Activated CD8-positive, alpha-beta T cell treated with anti-CD3 and anti-CD28 coated beads for 36 hours (primary cell): ENCODE results near the gene STIM1. TPM values are rescaled to one million over a fixed set of nuclear protein-coding genes. Genes with fewer than 3 reads are reported as not detected.

ENCODE experiments used
- ATAC-seq: fragments of 200-7000 bp; cut with Tn5 transposase; one replicate; pipeline ENCODE4 v1.10.0; 2021; ENCODE audit warnings: mild to moderate bottlenecking, moderate library complexity
- CTCF ChIA-PET: fragments of 350-600 bp; sonication (Branson Sonifier 250); formaldehyde crosslinking; loops from one replicate; lab custom pipeline; 2021; ENCODE audit warnings: antibody characterized with exemption; lab: Charles Lee
- POLR2A ChIA-PET: fragments of 350-600 bp; sonication (Branson Sonifier 250); formaldehyde crosslinking; loops from one replicate; lab custom pipeline; 2021; ENCODE audit warnings: antibody characterized with exemption; lab: Charles Lee
- DNase-seq: peaks from one replicate; pipeline ENCODE4 v3.0.0-alpha.2; 2020
- H3K27ac Mint-ChIP-seq: one replicate; pipeline ENCODE4 v1.8.0; 2021; ENCODE audit warnings: mild to moderate bottlenecking, mixed read lengths
- H3K27me3 Mint-ChIP-seq: one replicate; pipeline ENCODE4 v1.8.0; 2021; ENCODE audit warnings: mixed read lengths
- H3K36me3 Mint-ChIP-seq: one replicate; pipeline ENCODE4 v1.8.0; 2021; ENCODE audit warnings: low read depth, mixed read lengths
- H3K4me1 Mint-ChIP-seq: one replicate; pipeline ENCODE4 v1.8.0; 2021; ENCODE audit warnings: low read depth, mixed read lengths
- H3K4me3 Mint-ChIP-seq: one replicate; pipeline ENCODE4 v1.8.0; 2021; ENCODE audit warnings: mild to moderate bottlenecking, moderate library complexity, mixed read lengths
- H3K9me3 Mint-ChIP-seq: one replicate; pipeline ENCODE4 v1.8.0; 2021; ENCODE audit warnings: mixed read lengths
- intact Hi-C: fragments of 100-400 bp; cut with micrococcal nuclease; formaldehyde crosslinking; loops from one replicate; pipeline ENCODE4 v1.10.0; 2022
- total RNA-seq, 2 experiments: library from RNA; stranded (reverse); gene quantifications; one replicate each; pipeline ENCODE4 v1.2.3, GENCODE V29; 2021
- TF ChIP-seq, protein P1 (sequence below): fragments of 200-600 bp; IDR thresholded peaks from one replicate; pipeline ENCODE4 v1.8.0; 2022; ENCODE audit warnings: antibody characterized with exemption, mild to moderate bottlenecking

The STIM1 gene
- total RNA-seq, 2 experiments from 2014 or later: 60.8 to 61.4 TPM

GRCh38 chr11:3879216-3879966 lies 23.9 kb downstream of the STIM1 start:
- peaks cover 76% of the 10 kb centered on the region for H3K4me1 Mint-ChIP-seq
- ATAC-seq: peak; percentile 62
- POLR2A ChIA-PET: interaction anchor here (0.8 to 2.0 kb wide), 7 partner anchors 11 to 80 kb away, joined by 3 to 13 read pairs (median 5); partner anchors contain the start of genes RHOG and STIM1
- H3K27ac Mint-ChIP-seq: peak overlapping the region; percentile 77
- intact Hi-C loops: no loop called here
- peaks cover 2% of the 10 kb centered on the region for H3K36me3 Mint-ChIP-seq
- TF ChIP-seq, protein P1, sequence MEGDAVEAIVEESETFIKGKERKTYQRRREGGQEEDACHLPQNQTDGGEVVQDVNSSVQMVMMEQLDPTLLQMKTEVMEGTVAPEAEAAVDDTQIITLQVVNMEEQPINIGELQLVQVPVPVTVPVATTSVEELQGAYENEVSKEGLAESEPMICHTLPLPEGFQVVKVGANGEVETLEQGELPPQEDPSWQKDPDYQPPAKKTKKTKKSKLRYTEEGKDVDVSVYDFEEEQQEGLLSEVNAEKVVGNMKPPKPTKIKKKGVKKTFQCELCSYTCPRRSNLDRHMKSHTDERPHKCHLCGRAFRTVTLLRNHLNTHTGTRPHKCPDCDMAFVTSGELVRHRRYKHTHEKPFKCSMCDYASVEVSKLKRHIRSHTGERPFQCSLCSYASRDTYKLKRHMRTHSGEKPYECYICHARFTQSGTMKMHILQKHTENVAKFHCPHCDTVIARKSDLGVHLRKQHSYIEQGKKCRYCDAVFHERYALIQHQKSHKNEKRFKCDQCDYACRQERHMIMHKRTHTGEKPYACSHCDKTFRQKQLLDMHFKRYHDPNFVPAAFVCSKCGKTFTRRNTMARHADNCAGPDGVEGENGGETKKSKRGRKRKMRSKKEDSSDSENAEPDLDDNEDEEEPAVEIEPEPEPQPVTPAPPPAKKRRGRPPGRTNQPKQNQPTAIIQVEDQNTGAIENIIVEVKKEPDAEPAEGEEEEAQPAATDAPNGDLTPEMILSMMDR: no peak
- H3K27me3 Mint-ChIP-seq: no peaks in the 10 kb centered on the region
- no peak for DNase-seq
- CTCF ChIA-PET: interaction anchor here (0.9 to 21.2 kb wide), 6 partner anchors 12 to 193 kb away, joined by 3 to 274 read pairs (median 8); partner anchors contain the start of gene STIM1
- H3K4me3 Mint-ChIP-seq: no peak overlapping the region
- H3K9me3 Mint-ChIP-seq: no peaks in the 10 kb centered on the region

DNA sequence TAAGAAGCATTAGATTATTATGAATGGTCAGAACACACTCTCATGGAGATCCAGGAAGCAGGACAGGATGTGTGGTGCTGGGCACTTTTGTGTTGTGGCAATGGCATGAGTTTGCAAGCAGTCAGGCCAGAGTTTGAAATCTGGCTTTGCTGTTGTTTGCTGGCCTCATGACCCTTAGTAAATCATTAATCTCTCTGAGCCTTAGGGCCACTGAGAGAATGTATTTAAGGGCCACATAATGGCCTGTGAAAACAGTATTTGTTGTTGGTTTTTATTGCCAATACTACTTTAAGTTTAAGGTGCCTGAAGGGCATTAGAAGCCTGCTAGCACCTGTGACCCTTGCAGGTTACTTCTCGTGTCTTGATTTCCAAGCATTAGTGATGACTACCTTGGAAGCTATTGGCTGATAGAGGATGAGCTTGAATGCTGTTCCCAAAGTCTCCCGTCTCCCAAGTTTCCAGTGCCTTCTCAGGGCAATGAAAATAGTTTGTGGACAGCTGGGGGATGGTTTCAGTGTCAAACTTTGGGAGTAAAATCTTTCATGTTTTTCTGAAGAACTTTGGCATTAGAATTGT lies 24.6 kb downstream of the STIM1 start:
- H3K4me1 Mint-ChIP-seq: peaks cover 74% of the 10 kb centered on the region
- H3K27ac Mint-ChIP-seq: peak overlapping the region; percentile 77
- POLR2A ChIA-PET: interaction anchor here (0.8 to 2.0 kb wide), 4 partner anchors 23 to 81 kb away, joined by 3 to 8 read pairs (median 4); no protein-coding TSS in a partner anchor
- H3K4me3 Mint-ChIP-seq: no peak overlapping the region
- intact Hi-C loops: no loop called here
- peaks cover 2% of the 10 kb centered on the region for H3K36me3 Mint-ChIP-seq
- H3K27me3 Mint-ChIP-seq: no peaks in the 10 kb centered on the region
- TF ChIP-seq, protein P1: no peak
- no peaks in the 10 kb centered on the region for H3K9me3 Mint-ChIP-seq
- DNase-seq (no peak), ATAC-seq (no peak)
- CTCF ChIA-PET: interaction anchor here (1.0 to 21.2 kb wide), 3 partner anchors 25 to 193 kb away, joined by 3 to 274 read pairs (median 6); partner anchors contain the start of gene STIM1

- ChIA-PET CTCF (interaction anchor here (0.6 to 21.2 kb wide), 5 partner anchors 13 to 192 kb away, joined by 3 to 274 read pairs (median 4); partner anchors contain the start of gene STIM1), POLR2A (interaction anchor here (0.9 to 2.0 kb wide), 2 partner anchors 23 to 26 kb away, joined by 3 to 8 read pairs; no protein-coding TSS in a partner anchor)
- DNase-seq (no peak), ATAC-seq (peak; percentile 22)
- H3K4me3 Mint-ChIP-seq: no peak overlapping the region
- peaks cover 2% of the 10 kb centered on the region for H3K36me3 Mint-ChIP-seq
- no peaks in the 10 kb centered on the region for H3K9me3 Mint-ChIP-seq
- H3K4me1 Mint-ChIP-seq: peaks cover 71% of the 10 kb centered on the region
- TF ChIP-seq, protein P1: no peak
- intact Hi-C loops: no loop called here
- H3K27ac Mint-ChIP-seq: peak overlapping the region; percentile 28
- H3K27me3 Mint-ChIP-seq: no peaks in the 10 kb centered on the region
These were observed 25.3 kb downstream of the STIM1 start for GRCh38 chr11:3880724-3881123.

DNA sequence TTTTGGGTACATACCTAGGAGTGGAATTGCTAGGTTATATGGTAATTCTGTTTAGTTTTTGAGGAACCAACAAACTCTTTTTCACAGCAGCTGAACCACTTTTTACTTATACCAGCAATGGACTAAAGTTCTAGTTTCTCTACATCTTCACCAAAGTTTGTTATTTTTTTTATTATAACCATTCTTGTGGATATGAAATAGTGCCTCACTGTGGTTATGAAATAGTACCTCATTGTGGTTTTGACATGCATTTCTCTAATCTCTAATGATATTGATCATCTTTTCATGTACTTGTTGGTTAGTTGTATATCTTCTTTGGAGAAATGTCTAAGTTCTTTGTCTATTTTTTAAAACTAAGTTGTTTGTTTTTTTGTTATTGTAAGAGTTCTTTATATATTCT lies 27.2 kb downstream of the STIM1 start:
- POLR2A ChIA-PET: interaction anchor here (1.0 kb wide), 1 partner anchor 28 kb away, joined by 4 read pairs; no protein-coding TSS in a partner anchor
- CTCF ChIA-PET: interaction anchor here (0.6 to 21.2 kb wide), 9 partner anchors 8 to 192 kb away, joined by 3 to 274 read pairs (median 4); partner anchors contain the start of gene STIM1
- Mint-ChIP-seq H3K4me3 (no peak overlapping the region), H3K4me1 (peaks cover 68% of the 10 kb centered on the region), H3K9me3 (no peaks in the 10 kb centered on the region), H3K27ac (no peak overlapping the region), H3K36me3 (peaks cover 2% of the 10 kb centered on the region), H3K27me3 (no peaks in the 10 kb centered on the region)
- TF ChIP-seq, protein P1: no peak
- DNase-seq (no peak), ATAC-seq (peak; percentile 24)
- intact Hi-C loops: no loop called here
